GM10248 (cell line): ENCODE data around the gene TMEM242.

Experiments used
- CTCF ChIA-PET: fragments of 300-600 bp; sonication (Branson Sonifier 250); formaldehyde crosslinking; extraction: SDS; loops from one replicate; lab custom pipeline; 2021; ENCODE audit warnings: antibody characterized with exemption; lab: Yijun Ruan, JAX
- POLR2A ChIA-PET: fragments of 350-650 bp; sonication (Branson Sonifier 250); formaldehyde crosslinking; extraction: SDS; loops from one replicate; lab custom pipeline; 2020; ENCODE audit warnings: antibody characterized with exemption; lab: Yijun Ruan, JAX
- DNase-seq: peaks from one replicate; pipeline ENCODE4 v3.0.0; 2012; ENCODE audit errors: extremely low spot score
- TF ChIP-seq, protein P1 (sequence below): IDR thresholded peaks from 2 replicates; pipeline ENCODE4 v1.5.1; 2012; ENCODE audit warnings: mild to moderate bottlenecking, low read depth; ENCODE audit errors: extremely low read depth, missing control alignments, control extremely low read depth

TMEM242 gene

DNA sequence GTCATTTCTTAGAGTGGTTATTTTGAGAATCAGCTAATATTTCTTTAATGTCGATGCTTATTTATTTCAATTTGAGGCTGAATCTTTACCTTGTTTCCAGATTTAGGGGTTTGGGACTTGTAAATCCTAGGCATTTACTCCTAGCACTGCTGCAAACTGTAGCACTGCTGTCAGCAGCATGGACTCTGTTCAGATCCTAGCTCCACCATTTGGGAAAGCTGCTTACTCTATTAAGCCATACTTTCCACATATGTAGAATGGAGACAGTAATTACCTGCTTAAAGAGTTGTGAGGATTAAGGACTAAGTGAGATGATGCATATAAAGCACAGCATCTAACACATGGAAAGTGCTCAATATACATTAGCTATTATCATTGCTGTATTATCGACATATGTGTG lies 28.7 kb downstream of the TMEM242 start:
- TF ChIP-seq, protein P1, sequence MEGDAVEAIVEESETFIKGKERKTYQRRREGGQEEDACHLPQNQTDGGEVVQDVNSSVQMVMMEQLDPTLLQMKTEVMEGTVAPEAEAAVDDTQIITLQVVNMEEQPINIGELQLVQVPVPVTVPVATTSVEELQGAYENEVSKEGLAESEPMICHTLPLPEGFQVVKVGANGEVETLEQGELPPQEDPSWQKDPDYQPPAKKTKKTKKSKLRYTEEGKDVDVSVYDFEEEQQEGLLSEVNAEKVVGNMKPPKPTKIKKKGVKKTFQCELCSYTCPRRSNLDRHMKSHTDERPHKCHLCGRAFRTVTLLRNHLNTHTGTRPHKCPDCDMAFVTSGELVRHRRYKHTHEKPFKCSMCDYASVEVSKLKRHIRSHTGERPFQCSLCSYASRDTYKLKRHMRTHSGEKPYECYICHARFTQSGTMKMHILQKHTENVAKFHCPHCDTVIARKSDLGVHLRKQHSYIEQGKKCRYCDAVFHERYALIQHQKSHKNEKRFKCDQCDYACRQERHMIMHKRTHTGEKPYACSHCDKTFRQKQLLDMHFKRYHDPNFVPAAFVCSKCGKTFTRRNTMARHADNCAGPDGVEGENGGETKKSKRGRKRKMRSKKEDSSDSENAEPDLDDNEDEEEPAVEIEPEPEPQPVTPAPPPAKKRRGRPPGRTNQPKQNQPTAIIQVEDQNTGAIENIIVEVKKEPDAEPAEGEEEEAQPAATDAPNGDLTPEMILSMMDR, result no peak
- DNase-seq, result no peak
- CTCF ChIA-PET, result interaction anchor here (0.8 to 1.4 kb wide), 4 partner anchors 9 to 19 kb away, joined by 3 to 4 read pairs (median 3); no protein-coding TSS in a partner anchor
- POLR2A ChIA-PET, result no interaction called here

DNA sequence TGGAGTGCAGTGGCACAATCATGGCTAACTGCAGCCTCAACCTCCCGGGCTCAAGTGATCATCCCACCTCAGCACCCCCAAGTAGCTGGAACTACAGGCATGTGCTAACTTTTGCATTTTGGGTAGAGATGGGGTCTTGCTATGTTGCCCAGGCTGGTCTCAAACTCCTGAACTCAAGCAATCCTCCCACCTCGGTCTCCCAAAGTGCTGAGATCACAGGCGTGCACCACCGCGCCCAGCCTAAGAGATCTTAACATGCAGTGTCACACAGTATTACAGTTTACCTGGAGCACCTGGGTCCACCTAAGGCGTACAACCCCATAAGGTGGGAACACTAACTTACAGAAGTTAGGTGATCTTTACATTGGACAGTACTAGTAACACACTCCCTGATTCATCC lies 29.5 kb downstream of the TMEM242 start:
- DNase-seq, result no peak
- POLR2A ChIA-PET, result no interaction called here
- TF ChIP-seq, protein P1, result no peak
- CTCF ChIA-PET, result no interaction called here

DNA sequence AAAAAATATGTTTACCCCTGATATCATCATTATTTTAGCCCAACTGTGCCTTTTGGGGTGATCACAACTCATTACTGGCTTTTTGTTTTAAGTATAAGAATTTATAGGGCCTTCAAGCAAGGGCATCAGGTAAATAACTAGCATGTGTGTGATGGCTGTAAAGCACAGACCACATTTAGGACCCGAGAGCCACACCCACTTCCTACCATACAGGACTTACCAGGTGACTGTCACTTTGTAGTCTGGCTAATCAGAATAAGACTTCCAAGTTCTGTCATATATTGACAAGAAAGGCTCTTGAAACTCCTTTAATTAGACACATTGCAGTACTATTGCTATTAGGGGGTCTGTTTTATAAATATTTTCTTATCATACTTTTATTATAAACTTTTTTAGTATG lies 31.1 kb downstream of the TMEM242 start:
- CTCF ChIA-PET, result no interaction called here
- POLR2A ChIA-PET, result no interaction called here
- no peak for DNase-seq
- TF ChIP-seq, protein P1, result no peak

DNA sequence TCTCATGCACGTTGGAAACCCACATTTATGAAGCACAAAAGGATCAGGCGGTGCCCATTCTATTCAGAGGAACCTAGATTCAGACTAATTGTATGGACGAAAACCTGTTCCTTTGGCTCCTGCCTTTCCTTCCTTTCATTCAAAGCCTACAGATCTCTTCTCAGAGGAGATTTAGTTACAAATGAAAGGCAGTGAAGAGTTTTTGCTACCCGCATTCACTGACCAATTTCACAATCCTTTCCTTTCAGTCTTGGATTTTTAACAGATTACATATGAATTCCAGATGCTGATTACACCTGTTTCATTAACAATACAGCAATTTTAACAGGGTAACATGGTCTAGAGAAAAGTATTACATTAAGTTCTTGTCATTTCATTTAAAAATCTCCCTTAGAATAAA lies 32.0 kb downstream of the TMEM242 start:
- ChIA-PET POLR2A (no interaction called here), CTCF (no interaction called here)
- no peak for DNase-seq
- TF ChIP-seq, protein P1, result no peak

DNA sequence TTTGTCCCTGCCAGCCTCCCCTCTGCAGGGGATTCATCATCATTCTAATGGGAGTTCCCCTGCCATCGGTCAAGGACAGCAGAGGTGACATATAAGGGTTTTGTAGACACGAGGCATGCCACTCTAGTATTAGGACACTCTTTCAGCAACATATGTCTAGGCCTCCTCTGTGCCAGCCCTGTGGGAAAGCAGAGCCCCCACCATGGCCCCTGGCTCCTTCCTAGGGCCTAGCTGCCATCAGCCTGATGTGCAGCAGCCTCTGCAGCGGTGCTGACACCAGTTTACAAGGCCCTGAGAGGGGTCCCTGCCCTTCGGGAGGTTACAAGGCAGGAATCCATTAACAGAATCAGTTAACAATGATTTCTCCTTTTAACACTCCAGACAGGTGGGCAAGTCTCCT lies 32.5 kb downstream of the TMEM242 start:
- TF ChIP-seq, protein P1, result no peak
- POLR2A ChIA-PET, result no interaction called here
- no peak for DNase-seq
- CTCF ChIA-PET, result interaction anchor here (3.1 kb wide), 1 partner anchor 16 kb away, joined by 16 read pairs; no protein-coding TSS in a partner anchor

DNA sequence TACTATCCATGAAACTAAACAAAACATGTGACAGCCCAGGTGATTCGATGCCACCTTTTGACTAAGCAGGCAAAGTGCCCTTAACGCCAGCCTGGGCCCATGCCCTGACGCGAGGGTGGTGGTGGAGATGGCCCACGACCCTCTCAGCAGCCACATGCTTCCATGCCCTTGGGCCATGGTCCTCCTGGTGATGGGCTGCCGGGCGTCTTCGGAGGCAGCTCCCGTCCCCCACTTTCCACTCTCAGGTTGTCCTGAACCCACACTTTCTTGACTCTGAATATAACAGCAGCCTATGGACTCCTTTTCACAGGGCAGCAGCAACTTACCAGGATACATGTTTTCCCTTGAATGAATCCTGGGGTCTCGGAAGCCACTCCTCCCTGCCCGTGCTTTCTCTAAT lies 33.6 kb downstream of the TMEM242 start:
- TF ChIP-seq, protein P1, result no peak
- DNase-seq, result no peak
- ChIA-PET CTCF (interaction anchor here (3.1 kb wide), 1 partner anchor 15 kb away, joined by 16 read pairs; no protein-coding TSS in a partner anchor), POLR2A (no interaction called here)
